Transverse colon (tissue), 4 donors: ENCODE results near the gene CARMIL1.

Experiments
- POLR2A ChIP-seq: fragments of 450-650 bp; IDR thresholded peaks from one replicate; pipeline ENCODE4 v1.6.1; 2016; ENCODE audit warnings: antibody characterized with exemption, mild to moderate bottlenecking, moderate library complexity
- POLR2AphosphoS5 ChIP-seq, 3 donors: sonication (generic); formaldehyde crosslinking; IDR thresholded peaks; one replicate each; pipeline ENCODE4 v1.6.1; 2016; ENCODE audit warnings: antibody characterized with exemption in 3 of 3
- TF ChIP-seq, protein P1 (sequence below), 5 experiments: fragments of 200-600 bp in 3 of 5; fragments of 450-650 bp in 2 of 5; sonication (generic) in 3 of 5; IDR thresholded peaks; 1 replicate in 2 of 5; 2 replicates in 3 of 5; pipeline ENCODE4 v1.5.1; 2016 to 2017; ENCODE audit warnings: antibody characterized with exemption in 5 of 5, inconsistent platforms in 3 of 5, mild to moderate bottlenecking in 2 of 5, moderate library complexity in 1 of 5

DNA sequence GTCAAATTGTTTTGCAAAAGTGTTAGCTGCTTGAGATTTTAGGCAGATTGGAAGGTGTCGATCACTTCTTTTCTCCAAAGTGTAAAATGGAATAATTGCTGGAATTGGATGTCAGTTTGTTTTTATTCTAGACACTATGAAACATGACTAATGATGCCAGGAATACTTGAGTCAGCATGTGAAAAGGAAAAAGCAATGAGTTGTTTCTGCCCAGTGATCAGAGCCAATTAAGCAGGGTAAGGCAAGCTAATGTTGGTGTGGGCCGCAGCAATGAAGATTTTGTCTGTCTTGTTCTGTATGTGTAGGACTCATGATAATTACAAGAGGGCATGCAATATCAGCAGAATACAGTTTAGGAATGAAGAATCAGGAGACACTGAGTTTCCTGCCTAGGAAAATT is 110.3 kb downstream of the CARMIL1 start:
- TF ChIP-seq, protein P1, sequence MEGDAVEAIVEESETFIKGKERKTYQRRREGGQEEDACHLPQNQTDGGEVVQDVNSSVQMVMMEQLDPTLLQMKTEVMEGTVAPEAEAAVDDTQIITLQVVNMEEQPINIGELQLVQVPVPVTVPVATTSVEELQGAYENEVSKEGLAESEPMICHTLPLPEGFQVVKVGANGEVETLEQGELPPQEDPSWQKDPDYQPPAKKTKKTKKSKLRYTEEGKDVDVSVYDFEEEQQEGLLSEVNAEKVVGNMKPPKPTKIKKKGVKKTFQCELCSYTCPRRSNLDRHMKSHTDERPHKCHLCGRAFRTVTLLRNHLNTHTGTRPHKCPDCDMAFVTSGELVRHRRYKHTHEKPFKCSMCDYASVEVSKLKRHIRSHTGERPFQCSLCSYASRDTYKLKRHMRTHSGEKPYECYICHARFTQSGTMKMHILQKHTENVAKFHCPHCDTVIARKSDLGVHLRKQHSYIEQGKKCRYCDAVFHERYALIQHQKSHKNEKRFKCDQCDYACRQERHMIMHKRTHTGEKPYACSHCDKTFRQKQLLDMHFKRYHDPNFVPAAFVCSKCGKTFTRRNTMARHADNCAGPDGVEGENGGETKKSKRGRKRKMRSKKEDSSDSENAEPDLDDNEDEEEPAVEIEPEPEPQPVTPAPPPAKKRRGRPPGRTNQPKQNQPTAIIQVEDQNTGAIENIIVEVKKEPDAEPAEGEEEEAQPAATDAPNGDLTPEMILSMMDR (IDR thresholded peaks at IDR 0.05): no peak
- no peak for TF ChIP-seq POLR2A
- TF ChIP-seq POLR2AphosphoS5 (IDR thresholded peaks at IDR 0.05): no peak
